Measurements from ENCODE around the gene PLA2G2F.

PLA2G2F gene

DNA sequence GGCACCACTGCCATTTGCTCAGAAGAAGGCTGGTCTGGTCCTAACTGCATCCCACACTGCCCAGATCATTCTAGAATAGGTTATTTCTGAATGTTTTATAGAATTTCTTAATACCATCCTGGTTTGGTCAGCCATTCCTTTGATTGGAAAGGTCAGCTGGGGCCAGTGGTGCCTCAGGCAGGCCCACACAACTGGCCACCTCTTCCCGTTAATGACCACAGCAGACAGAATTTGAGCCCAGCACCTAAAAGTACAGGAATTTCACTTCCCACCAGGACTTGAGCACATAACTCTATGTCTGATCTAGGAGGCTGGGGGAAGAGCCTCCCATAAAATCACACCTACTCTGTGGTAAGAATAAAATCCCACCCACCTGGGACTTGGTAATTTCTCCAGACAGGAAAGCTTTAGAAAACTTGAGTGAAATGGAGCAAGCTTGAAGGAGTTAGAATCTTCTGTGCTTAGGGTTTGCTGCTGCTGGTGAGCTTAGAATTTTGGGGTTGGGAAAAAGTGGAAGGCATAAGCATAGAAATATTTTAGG, 53.8 kb downstream of the PLA2G2F start:
- no peak for DNase-seq

DNA sequence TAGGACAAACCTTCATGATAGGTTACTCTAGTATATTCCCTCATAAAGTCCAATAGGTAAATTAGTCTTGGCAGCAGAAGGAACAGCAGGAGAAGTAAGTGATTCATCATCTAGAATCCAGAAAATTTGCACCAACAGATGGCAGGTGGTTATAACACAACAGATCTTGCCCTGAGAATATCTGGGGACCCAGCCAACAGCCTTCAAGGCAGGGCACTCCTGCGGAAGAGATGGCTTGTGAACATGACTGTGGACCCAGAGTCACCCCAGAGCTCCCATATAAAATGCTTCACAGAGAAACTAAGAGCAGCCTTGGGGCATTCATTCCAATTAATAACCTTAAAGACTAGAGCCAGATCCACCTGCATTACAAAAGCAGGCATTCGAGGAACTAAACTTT, 55.1 kb downstream of the PLA2G2F start:
- DNase-seq: peak; percentile 89

DNA sequence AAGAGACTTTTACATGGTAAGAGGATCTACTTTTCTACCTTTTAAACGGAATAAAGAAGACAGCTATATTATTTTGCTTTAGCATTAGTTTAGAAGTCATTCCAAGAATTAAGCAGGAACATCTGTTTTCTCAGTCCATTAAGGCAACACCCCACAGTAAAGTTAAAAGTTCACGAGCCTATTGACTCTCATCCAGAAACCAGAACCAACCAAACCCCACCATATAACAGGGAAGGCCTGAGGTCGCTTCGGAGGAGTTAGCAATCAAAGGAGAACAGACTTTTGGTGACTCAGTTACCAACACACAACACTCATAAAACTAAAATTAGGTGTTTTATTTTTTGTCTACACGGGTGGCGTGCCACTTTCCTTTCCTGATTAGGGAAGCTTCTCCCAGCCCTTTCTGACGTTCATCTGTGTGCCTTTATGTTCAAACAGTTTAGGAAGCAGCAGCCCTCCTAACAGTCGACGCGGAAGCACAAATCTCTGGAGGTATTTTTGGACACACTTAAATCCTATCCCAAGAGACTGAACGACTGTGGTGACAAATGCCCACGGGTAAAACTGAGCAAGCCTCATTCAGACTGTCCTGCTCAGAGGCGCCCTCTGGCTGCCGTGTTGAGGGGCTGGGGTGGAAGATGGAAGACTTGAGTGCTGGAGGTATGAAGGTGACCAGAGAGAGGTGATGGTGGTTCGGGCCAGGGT, 55.8 kb downstream of the PLA2G2F start:
- DNase-seq: peak; percentile 68

DNA sequence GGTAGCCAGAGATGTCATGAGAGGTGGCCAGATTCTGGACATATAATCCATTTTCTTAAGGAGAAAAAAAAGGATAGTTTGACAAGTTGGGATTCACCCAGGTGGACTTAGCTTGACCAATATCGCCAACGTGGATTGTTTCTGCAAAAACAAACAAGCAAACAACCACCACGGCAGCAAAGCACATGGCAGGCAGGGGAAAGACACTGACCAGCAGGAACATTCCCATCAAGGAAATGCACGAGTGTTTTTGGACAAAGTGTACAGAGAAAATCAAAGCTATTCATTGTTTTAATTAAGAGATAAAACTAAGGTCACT, 56.3 kb downstream of the PLA2G2F start:
- DNase-seq: no peak

DNA sequence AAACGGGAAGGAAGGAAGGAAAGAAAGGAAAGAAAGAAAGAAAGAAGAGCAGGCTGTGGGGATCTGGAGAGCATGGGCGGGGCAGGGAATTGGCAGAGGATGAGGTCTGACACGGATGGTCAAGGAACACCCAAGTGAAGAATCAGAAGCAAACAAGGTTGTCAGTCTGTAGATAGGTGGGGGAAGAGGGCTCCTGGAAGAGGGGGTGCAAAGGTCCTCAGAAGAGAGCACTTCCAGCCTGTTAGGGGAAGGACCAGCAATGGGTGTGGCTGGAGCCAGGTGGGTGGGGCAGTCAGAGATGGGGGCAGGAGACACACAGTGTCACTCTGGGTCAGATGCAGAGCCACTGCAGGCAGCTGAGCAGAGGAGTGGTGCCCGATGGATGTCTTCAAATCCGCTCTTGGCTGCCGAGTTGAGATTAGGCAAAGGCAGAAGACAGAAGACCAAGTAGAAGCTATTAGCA, 58.2 kb downstream of the PLA2G2F start:
- DNase-seq: no peak

GRCh38 chr1:20198296-20198695, 59.2 kb downstream of the PLA2G2F start:
- no peak for DNase-seq

GRCh38 chr1:20198918-20199317, 59.8 kb downstream of the PLA2G2F start:
- no peak for DNase-seq

DNA sequence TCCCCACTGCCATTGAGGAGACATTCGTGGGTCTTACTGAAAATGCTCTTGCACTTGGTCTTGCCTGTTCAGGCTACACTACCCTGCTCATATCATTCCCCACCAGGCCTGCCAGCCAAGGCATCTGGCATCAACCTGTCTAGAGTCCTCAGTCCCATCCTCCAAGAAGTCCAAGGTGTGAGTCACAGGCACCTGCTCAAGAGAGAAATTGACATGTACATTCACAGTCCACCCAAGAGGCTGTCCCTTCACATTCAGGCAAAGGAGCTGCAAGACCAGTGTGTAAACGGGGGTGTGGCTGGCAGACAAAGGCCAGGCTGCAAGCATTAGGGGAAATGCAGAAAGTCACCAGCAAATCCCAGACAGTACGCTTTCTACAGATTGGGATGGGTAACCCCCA, 60.3 kb downstream of the PLA2G2F start:
- no peak for DNase-seq

DNA sequence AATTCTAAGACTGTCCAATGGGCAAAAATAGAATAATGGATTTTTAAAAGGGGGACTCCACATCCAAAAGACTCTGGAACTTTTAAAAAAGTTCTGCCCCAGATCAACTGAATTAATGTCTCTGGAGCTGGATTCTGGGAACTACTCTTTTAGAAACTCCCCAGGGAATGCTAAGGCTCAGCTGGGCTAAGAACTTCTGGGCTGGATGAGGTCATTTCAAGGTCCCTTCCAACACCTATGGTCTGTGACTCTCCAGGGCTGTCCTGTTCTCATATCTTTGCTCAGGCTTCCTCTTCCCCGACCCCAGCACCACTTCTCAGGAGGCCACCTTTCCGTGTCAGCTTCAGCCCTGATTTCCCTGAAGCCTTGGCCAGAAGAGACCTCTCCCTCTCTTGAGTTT, 60.7 kb downstream of the PLA2G2F start:
- no peak for DNase-seq

All from NCI-H1694 treated with DMSO at 0.1 percent for 48 hours (cell line).